ENCODE measurements around the gene CES2. TPM values are rescaled to one million over a fixed set of nuclear protein-coding genes. Genes with fewer than 3 reads are reported as not detected.
A peak's percentile ranks its signal among the peaks of the same experiment; 100 is the strongest.

Gene CES2
- total RNA-seq, 5 donors from 2014 or later (not counting 1 experiment from before 2014, with no cell fraction given) = 35.3 to 56.5 (median 50.2) TPM

DNA sequence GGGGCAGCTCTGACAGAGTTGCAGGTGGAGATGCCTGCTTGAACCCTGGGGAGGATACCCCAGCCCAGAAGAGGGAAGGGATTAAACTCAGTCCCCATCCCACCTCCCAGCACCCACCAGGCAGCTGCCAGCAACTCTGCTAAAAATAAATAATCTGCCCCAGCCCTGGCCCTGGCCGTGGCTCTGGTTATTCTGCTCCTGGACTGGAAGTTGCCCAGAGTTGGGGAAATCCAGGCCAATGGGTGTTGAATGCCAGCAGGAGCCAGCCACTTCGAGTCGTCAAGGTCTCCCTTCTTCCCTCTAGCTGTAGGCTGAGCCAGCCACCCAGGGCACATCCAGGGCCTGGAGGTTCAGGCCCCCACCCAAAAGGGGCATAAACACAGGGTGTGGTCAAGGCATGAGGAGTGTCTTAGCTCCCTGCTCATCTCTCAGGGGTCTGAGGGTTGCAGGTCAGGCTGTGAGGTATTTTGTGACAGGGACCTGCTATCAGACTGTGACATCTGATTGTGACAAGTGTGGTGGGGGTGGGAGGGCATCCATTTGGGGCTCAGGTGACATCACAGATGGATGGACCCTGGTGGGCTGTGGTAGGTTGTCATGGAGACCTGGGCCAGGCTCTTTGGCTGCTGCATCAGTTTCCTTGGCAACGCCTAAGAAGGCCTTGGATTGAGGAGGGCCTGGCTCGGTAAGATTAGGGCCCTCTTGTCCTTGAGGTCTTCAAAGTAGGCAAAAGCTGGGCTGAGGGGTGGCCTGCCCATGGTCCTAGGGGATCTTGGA lies 9.0 kb upstream of the CES2 start:
- no peak for DNase-seq
- H3K9me3 Mint-ChIP-seq = no peaks in the 10 kb centered on the region
- CTCF ChIA-PET = interaction anchor here in 1 of 2 donors (0.6 to 0.7 kb wide), 2 partner anchors 31 to 96 kb away, joined by 3 to 4 read pairs; partner anchors contain the start of gene NAE1
- POLR2A ChIA-PET = no interaction called here
- peak overlapping the region in 2 of 3 donors; percentile 47 to 62 for H3K4me3 Mint-ChIP-seq
- H3K27ac Mint-ChIP-seq = no peak overlapping the region
- Histone ChIP-seq H3K36me3 (ENCODE audit: control insufficient read depth in 2 of 2, extremely low read depth in 1 of 2, insufficient read depth in 1 of 2, low read length in 1 of 2) (peaks cover 0 to 7% of the 10 kb centered on the region in 2 donors), H3K27me3 (replicated peaks in 1 of 2; ENCODE audit: control insufficient read depth in 2 of 2, extremely low read depth in 1 of 2, insufficient read depth in 2 of 2, low read length in 1 of 2) (peaks cover 3 to 52% of the 10 kb centered on the region in 2 experiments), H3K9me3 (no peaks in the 10 kb centered on the region), H3K4me1 (ENCODE audit: control insufficient read depth in 1 of 2, extremely low read depth in 1 of 2, insufficient read depth in 2 of 2, low read length in 2 of 2) (peaks cover 0 to 12% of the 10 kb centered on the region in 2 experiments), H3K4me3 (ENCODE audit: control insufficient read depth in 1 of 2, extremely low read depth in 1 of 2, low read length in 1 of 2) (no peak overlapping the region), H3K27ac (ENCODE audit: low read length) (no peak overlapping the region)
- H3K27me3 Mint-ChIP-seq = peaks cover 19 to 40% of the 10 kb centered on the region in 2 donors
- ATAC-seq (replicated peaks in 1 of 4) = no peak
- peaks cover 4 to 11% (median 6%) of the 10 kb centered on the region in 3 donors for H3K4me1 Mint-ChIP-seq
- WGBS (ENCODE audit: insufficient coverage) = 86% methylated on average over 3 of the region's 5 CpGs
- H3K36me3 Mint-ChIP-seq = no peaks in the 10 kb centered on the region

DNA sequence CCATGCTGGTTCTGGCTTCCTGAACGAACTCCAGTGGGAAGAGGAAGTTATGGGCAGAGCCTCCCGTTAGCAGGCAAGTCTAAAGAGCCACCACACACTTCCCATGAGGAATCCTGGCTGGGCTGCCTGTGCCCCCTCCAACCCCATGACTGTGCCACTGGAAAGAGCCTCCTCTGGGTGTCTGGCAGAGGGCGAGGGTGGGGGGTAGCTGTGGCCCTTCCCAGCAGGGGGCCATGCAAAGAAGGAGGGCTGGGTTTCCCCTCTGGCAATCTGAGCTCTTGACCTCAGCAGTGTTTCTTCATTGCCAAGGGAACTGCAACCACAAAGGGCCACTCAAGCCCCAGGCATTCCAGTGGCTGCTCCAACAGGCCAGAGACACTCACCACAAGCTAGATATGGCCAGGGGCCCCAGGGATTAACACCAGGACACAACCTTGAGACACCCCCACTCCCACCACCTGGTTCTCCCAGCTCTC lies 8.3 kb upstream of the CES2 start:
- no peak for ATAC-seq (replicated peaks in 1 of 4)
- H3K4me3 ChIP-seq (ENCODE audit: control insufficient read depth in 1 of 2, extremely low read depth in 1 of 2, low read length in 1 of 2) = no peak overlapping the region
- H3K27me3 ChIP-seq (replicated peaks in 1 of 2; ENCODE audit: control insufficient read depth in 2 of 2, extremely low read depth in 1 of 2, insufficient read depth in 2 of 2, low read length in 1 of 2) = peaks cover 3 to 45% of the 10 kb centered on the region in 2 experiments
- Mint-ChIP-seq H3K9me3 (no peaks in the 10 kb centered on the region), H3K4me1 (peaks cover 9 to 16% (median 12%) of the 10 kb centered on the region in 3 donors), H3K27ac (no peak overlapping the region), H3K36me3 (peaks cover 4% of the 10 kb centered on the region), H3K4me3 (no peak overlapping the region), H3K27me3 (peaks cover 13 to 37% of the 10 kb centered on the region in 2 donors)
- H3K36me3 ChIP-seq (ENCODE audit: control insufficient read depth in 2 of 2, extremely low read depth in 1 of 2, insufficient read depth in 1 of 2, low read length in 1 of 2) = peaks cover 0 to 12% of the 10 kb centered on the region in 2 donors
- no CpG with 5 or more reads among the region's 3 CpGs for WGBS (ENCODE audit: insufficient coverage)
- POLR2A ChIA-PET = no interaction called here
- DNase-seq = no peak
- CTCF ChIA-PET = no interaction called here
- no peaks in the 10 kb centered on the region for H3K9me3 ChIP-seq
- H3K27ac ChIP-seq (ENCODE audit: low read length) = no peak overlapping the region
- H3K4me1 ChIP-seq (ENCODE audit: control insufficient read depth in 1 of 2, extremely low read depth in 1 of 2, insufficient read depth in 2 of 2, low read length in 2 of 2) = peaks cover 0 to 13% of the 10 kb centered on the region in 2 experiments

DNA sequence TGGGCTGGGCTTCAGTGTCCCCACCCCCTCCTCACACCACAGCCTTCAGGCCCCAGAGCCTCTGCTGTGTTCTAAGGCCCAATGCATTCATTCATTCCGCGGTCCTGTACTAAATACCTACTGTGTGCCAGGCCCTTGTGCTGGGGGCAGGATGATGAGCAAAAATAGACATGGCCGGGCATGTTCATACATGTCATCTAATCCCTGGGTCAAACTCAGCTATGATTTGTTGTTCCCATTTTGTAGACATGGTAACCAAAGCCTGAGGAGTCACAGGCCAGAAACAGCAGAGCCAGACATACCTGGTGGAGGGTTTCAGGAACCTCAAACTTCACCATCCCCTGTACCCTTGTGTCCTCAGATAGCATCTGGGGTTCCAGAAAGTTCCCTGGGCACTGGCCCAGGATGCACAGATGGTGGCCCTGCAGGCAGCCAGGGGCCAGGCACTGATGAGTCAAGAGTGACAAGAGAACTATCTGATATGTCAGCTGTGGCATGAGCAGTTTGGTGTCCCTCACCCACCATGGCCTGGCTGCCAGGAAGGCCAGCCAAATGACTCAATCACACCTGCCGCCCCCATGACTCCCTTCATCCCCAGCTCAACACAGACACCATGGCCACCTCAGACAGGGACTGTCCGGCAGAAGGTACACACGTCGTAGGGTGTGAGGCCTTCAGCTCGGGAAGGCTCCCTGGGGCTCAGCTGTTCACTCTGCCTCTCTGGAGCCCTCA lies 7.2 kb upstream of the CES2 start:
- H3K9me3 Mint-ChIP-seq = no peaks in the 10 kb centered on the region
- Histone ChIP-seq H3K27ac (ENCODE audit: low read length) (no peak overlapping the region), H3K27me3 (replicated peaks in 1 of 2; ENCODE audit: control insufficient read depth in 2 of 2, extremely low read depth in 1 of 2, insufficient read depth in 2 of 2, low read length in 1 of 2) (peaks cover 3 to 38% of the 10 kb centered on the region in 2 experiments), H3K4me1 (ENCODE audit: control insufficient read depth in 1 of 2, extremely low read depth in 1 of 2, insufficient read depth in 2 of 2, low read length in 2 of 2) (peaks cover 0 to 24% of the 10 kb centered on the region in 2 experiments), H3K9me3 (no peaks in the 10 kb centered on the region), H3K36me3 (ENCODE audit: control insufficient read depth in 2 of 2, extremely low read depth in 1 of 2, insufficient read depth in 1 of 2, low read length in 1 of 2) (peaks cover 3 to 14% of the 10 kb centered on the region in 2 donors), H3K4me3 (ENCODE audit: control insufficient read depth in 1 of 2, extremely low read depth in 1 of 2, low read length in 1 of 2) (no peak overlapping the region)
- ATAC-seq (replicated peaks in 1 of 4) (no peak), DNase-seq (no peak)
- no peak overlapping the region for H3K27ac Mint-ChIP-seq
- CTCF ChIA-PET = interaction anchor here in 1 of 2 donors (1.3 kb wide), 1 partner anchor 48 kb away, joined by 4 read pairs; the partner anchor contains the start of gene PDP2
- H3K27me3 Mint-ChIP-seq = peaks cover 12 to 29% of the 10 kb centered on the region in 2 donors
- POLR2A ChIA-PET = interaction anchor here in 1 of 2 donors (0.6 kb wide), 1 partner anchor 1842 kb away, joined by 14 read pairs; no protein-coding TSS in a partner anchor
- H3K4me1 Mint-ChIP-seq = peaks cover 19 to 26% (median 23%) of the 10 kb centered on the region in 3 donors
- H3K36me3 Mint-ChIP-seq = peaks cover 11% of the 10 kb centered on the region
- 81% methylated on average over 7 of the region's 8 CpGs for WGBS (ENCODE audit: insufficient coverage)
- no peak overlapping the region for H3K4me3 Mint-ChIP-seq

DNA sequence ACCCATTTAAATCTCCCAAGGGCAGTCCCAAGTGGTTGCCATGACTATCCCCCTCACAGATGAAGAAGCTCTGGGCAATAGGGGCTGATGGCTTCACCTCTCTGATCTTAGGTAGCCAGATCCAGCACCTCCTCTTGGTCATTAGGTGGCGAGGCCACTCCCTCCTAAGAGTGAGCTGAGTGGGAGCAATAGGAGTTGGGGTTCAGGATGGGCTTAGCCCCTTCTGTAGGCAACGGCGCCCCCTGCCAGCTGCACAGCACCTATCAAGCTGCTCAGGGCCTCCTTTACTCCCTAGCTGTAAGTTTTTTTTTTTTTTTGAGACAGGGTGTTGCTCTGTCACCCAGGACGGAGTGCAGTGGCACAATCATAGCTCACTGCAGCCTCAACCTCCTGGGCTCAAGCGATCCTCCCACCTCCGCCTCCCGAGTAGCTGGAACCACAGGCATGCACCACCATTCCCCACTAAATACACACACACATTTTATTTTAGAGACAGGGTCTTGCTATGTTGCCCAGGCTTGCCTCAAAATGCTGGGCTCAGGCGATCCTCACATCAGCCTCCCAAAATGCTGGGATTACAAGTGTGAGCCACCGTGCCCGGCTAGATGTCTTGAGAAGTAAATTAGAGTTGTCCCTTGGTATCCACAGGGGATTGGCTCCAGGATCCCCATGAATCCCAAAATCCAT lies 6.5 kb upstream of the CES2 start:
- Mint-ChIP-seq H3K27ac (no peak overlapping the region), H3K27me3 (peaks cover 4 to 22% of the 10 kb centered on the region in 2 donors), H3K36me3 (peaks cover 13% of the 10 kb centered on the region), H3K4me3 (no peak overlapping the region), H3K4me1 (peaks cover 26 to 32% (median 27%) of the 10 kb centered on the region in 3 donors), H3K9me3 (no peaks in the 10 kb centered on the region)
- peaks cover 5 to 32% of the 10 kb centered on the region in 2 experiments for H3K4me1 ChIP-seq (ENCODE audit: control insufficient read depth in 1 of 2, extremely low read depth in 1 of 2, insufficient read depth in 2 of 2, low read length in 2 of 2)
- 100% methylated on average over 3 of the region's 10 CpGs for WGBS (ENCODE audit: insufficient coverage)
- H3K4me3 ChIP-seq (ENCODE audit: control insufficient read depth in 1 of 2, extremely low read depth in 1 of 2, low read length in 1 of 2) = no peak overlapping the region
- H3K27ac ChIP-seq (ENCODE audit: low read length) = no peak overlapping the region
- POLR2A ChIA-PET = interaction anchor here in 1 of 2 donors (0.6 kb wide), 2 partner anchors 8 to 1841 kb away, joined by 4 to 14 read pairs; no protein-coding TSS in a partner anchor
- H3K27me3 ChIP-seq (replicated peaks in 1 of 2; ENCODE audit: control insufficient read depth in 2 of 2, extremely low read depth in 1 of 2, insufficient read depth in 2 of 2, low read length in 1 of 2) = peaks cover 3 to 31% of the 10 kb centered on the region in 2 experiments
- peaks cover 3 to 14% of the 10 kb centered on the region in 2 donors for H3K36me3 ChIP-seq (ENCODE audit: control insufficient read depth in 2 of 2, extremely low read depth in 1 of 2, insufficient read depth in 1 of 2, low read length in 1 of 2)
- CTCF ChIA-PET = interaction anchor here (0.5 to 1.3 kb wide), 4 partner anchors 15 to 498 kb away, joined by 3 to 4 read pairs (median 4); partner anchors contain the start of gene PDP2 (in 1 of the 2)
- peak in 6 of 35 experiments; percentile 18 to 45 (median 22) for DNase-seq
- no peaks in the 10 kb centered on the region for H3K9me3 ChIP-seq
- ATAC-seq (replicated peaks in 1 of 4) = peak in 1 of 4 experiments; percentile 18

DNA sequence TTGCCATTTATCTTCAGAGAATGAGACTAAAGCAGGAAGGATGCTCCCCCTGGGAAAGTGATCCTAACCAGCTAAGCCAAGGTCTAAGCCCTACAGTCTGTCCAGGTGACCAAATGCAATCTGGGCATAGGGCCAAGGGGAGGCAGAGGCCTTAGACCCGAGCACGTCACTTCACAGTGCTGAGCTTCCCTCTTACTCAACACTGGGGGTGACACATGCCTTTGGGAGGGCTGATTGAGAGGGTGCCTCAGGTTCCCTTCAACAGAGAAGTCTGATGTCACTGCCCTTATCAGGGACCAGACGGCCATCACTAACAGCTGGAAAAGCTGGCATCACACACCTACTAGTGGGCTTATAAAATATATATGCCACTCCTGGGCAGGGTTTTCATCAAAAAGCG lies 5.1 kb upstream of the CES2 start:
- Mint-ChIP-seq H3K27me3 (peaks cover 0 to 14% of the 10 kb centered on the region in 2 donors), H3K27ac (no peak overlapping the region), H3K4me1 (peaks cover 34 to 41% (median 37%) of the 10 kb centered on the region in 3 donors), H3K9me3 (no peaks in the 10 kb centered on the region), H3K36me3 (peaks cover 13% of the 10 kb centered on the region), H3K4me3 (no peak overlapping the region)
- DNase-seq = no peak
- Histone ChIP-seq H3K4me3 (ENCODE audit: control insufficient read depth in 1 of 2, extremely low read depth in 1 of 2, low read length in 1 of 2) (no peak overlapping the region), H3K27me3 (replicated peaks in 1 of 2; ENCODE audit: control insufficient read depth in 2 of 2, extremely low read depth in 1 of 2, insufficient read depth in 2 of 2, low read length in 1 of 2) (peaks cover 3 to 18% of the 10 kb centered on the region in 2 experiments), H3K36me3 (ENCODE audit: control insufficient read depth in 2 of 2, extremely low read depth in 1 of 2, insufficient read depth in 1 of 2, low read length in 1 of 2) (peaks cover 3 to 14% of the 10 kb centered on the region in 2 donors), H3K9me3 (no peaks in the 10 kb centered on the region), H3K27ac (ENCODE audit: low read length) (no peak overlapping the region), H3K4me1 (ENCODE audit: control insufficient read depth in 1 of 2, extremely low read depth in 1 of 2, insufficient read depth in 2 of 2, low read length in 2 of 2) (peaks cover 5 to 33% of the 10 kb centered on the region in 2 experiments)
- ChIA-PET CTCF (no interaction called here), POLR2A (no interaction called here)
- no peak for ATAC-seq (replicated peaks in 1 of 4)
- WGBS (ENCODE audit: insufficient coverage) = no CpG with 5 or more reads among the region's 4 CpGs

Data from T-cell (primary cell).